Fibroblast of upper back skin (primary cell): ENCODE results near the gene TNFRSF14.

Experiments used
- DNase-seq: peaks from one replicate; pipeline ENCODE4 v3.0.0-alpha.2; 2013

Gene TNFRSF14

GRCh38 chr1:2589431-2590232 lies 33.5 kb downstream of the TNFRSF14 start:
- DNase-seq: no peak

- DNase-seq: no peak
Observed at GRCh38 chr1:2590233-2591141, 34.3 kb downstream of the TNFRSF14 start.

- DNase-seq: no peak
Observed at GRCh38 chr1:2591233-2591580, 35.0 kb downstream of the TNFRSF14 start.

GRCh38 chr1:2591581-2592261 lies 35.5 kb downstream of the TNFRSF14 start:
- no peak for DNase-seq

- DNase-seq: no peak
Observed at GRCh38 chr1:2592672-2593071, 36.5 kb downstream of the TNFRSF14 start.

GRCh38 chr1:2593251-2593878 lies 37.2 kb downstream of the TNFRSF14 start:
- no peak for DNase-seq

GRCh38 chr1:2594001-2594640 lies 38.0 kb downstream of the TNFRSF14 start:
- no peak for DNase-seq

- DNase-seq: no peak
Observed at GRCh38 chr1:2594641-2595131, 38.5 kb downstream of the TNFRSF14 start.

GRCh38 chr1:2595261-2595811 lies 39.2 kb downstream of the TNFRSF14 start:
- DNase-seq: no peak

- DNase-seq: no peak
Observed at GRCh38 chr1:2595812-2596529, 39.8 kb downstream of the TNFRSF14 start.

- DNase-seq: no peak
Observed at GRCh38 chr1:2596530-2597333, 40.6 kb downstream of the TNFRSF14 start.

GRCh38 chr1:2597441-2598328 lies 41.5 kb downstream of the TNFRSF14 start:
- DNase-seq: no peak

GRCh38 chr1:2598329-2598931 lies 42.3 kb downstream of the TNFRSF14 start:
- no peak for DNase-seq

GRCh38 chr1:2601721-2602303 lies 45.6 kb downstream of the TNFRSF14 start:
- DNase-seq: no peak

GRCh38 chr1:2602311-2602835 lies 46.2 kb downstream of the TNFRSF14 start:
- DNase-seq: no peak

- DNase-seq: no peak
Observed at GRCh38 chr1:2602866-2603520, 46.8 kb downstream of the TNFRSF14 start.

GRCh38 chr1:2603521-2604155 lies 47.5 kb downstream of the TNFRSF14 start:
- DNase-seq: no peak
